ENCODE data around the gene CEP55. TPM values are rescaled to one million over a fixed set of nuclear protein-coding genes. Genes with fewer than 3 reads are reported as not detected.
A peak's percentile ranks its signal among the peaks of the same experiment; 100 is the strongest.

The CEP55 gene
- polyA plus RNA-seq, 2 of the 4 experiments (the other 2 are of a cell fraction), result 52.4 to 87.0 TPM

- peak overlapping the region; percentile 70 for H3K4me2 ChIP-seq
- ChIA-PET POLR2A (interaction anchor here (0.7 to 6.2 kb wide), 4 partner anchors 10 to 234 kb away, joined by 3 to 114 read pairs (median 22); partner anchors contain the start of gene MYOF), CTCF (interaction anchor here (1.3 to 41.4 kb wide), 7 partner anchors 9 to 87 kb away, joined by 3 to 924 read pairs (median 11); partner anchors contain the start of gene MYOF)
- FAIRE-seq (no peak), DNase-seq (ENCODE audit: low read depth in 1 of 2, low spot score in 1 of 2) (no peak), ATAC-seq (no peak)
- H3K4me3 ChIP-seq, result no peak overlapping the region
- peaks cover 7% of the 10 kb centered on the region; the same call in 1 of the 3 replicates for H3K9me3 ChIP-seq
- H3K27ac ChIP-seq, result peak overlapping the region; percentile 92 to 93
- WGBS (ENCODE audit: missing lambda C conversion rate), result 92% methylated on average over 2 of the region's 3 CpGs
- no peak for TF ChIP-seq CBX8 (IDR thresholded peaks at IDR 0.05)
- no peak for TF ChIP-seq ELK1 (IDR thresholded peaks at IDR 0.05; ENCODE audit: low read depth, low read length)
- TF ChIP-seq EHMT2 (IDR thresholded peaks at IDR 0.05; ENCODE audit: low read depth), result no peak
- TF ChIP-seq GATA3 (IDR thresholded peaks at IDR 0.05; ENCODE audit: borderline replicate concordance), result no peak
- 0 out of 2 replicates have a peak, but pooled peaks have one; percentile 18 for TF ChIP-seq HMGXB4 (CRISPR knock-in tag; IDR thresholded peaks at IDR 0.05; ENCODE audit: borderline replicate concordance)
- TF ChIP-seq HOXA7 (CRISPR knock-in tag; IDR thresholded peaks at IDR 0.05), result no peak
- TF ChIP-seq CEBPB (IDR thresholded peaks at IDR 0.05), result no peak
- no peak for TF ChIP-seq TP53 (CRISPR knock-in tag; IDR thresholded peaks at IDR 0.05)
- H3K4me1 ChIP-seq, result peaks cover 93% of the 10 kb centered on the region
Observed at GRCh38 chr10:93469454-93469853, 27.0 kb upstream of the CEP55 start.

- Histone ChIP-seq H3K4me1 (peaks cover 91% of the 10 kb centered on the region), H3K27ac (peak overlapping the region; percentile 92 to 93), H3K4me3 (no peak overlapping the region), H3K9me3 (peaks cover 7% of the 10 kb centered on the region; the same call in 1 of the 3 replicates), H3K4me2 (peak overlapping the region; percentile 70)
- peak; percentile 59 to 60 for ATAC-seq
- peak; percentile 88 to 96 for DNase-seq (ENCODE audit: low read depth in 1 of 2, low spot score in 1 of 2)
- POLR2A ChIA-PET, result interaction anchor here (0.6 to 2.5 kb wide), 13 partner anchors 9 to 627 kb away, joined by 3 to 26 read pairs (median 6); partner anchors contain the start of genes CEP55 and MYOF
- CTCF ChIA-PET, result interaction anchor here (0.6 to 41.4 kb wide), 12 partner anchors 9 to 880 kb away, joined by 3 to 924 read pairs (median 5); partner anchors contain the start of gene MYOF
- 0% methylated on average over 5 of the region's 5 CpGs for WGBS (ENCODE audit: missing lambda C conversion rate)
- FAIRE-seq, result peak; percentile 95
- TF ChIP-seq EP300 (IDR thresholded peaks at IDR 0.05), result peak; percentile 84 to 92; a peak in 3 of 5 replicates
- TF ChIP-seq JUNB (IDR thresholded peaks at IDR 0.05), result peak; percentile 99
- TF ChIP-seq RCOR1 (IDR thresholded peaks at IDR 0.05; ENCODE audit: low read depth, low read length), result no peak
- peak; percentile 82 for TF ChIP-seq ZSCAN20 (CRISPR knock-in tag; IDR thresholded peaks at IDR 0.05)
- no peak for TF ChIP-seq RNF2 (IDR thresholded peaks at IDR 0.05; ENCODE audit: borderline replicate concordance, low read depth)
- TF ChIP-seq PBX3 (IDR thresholded peaks at IDR 0.05), result peak; percentile 76
- TF ChIP-seq CTCF (IDR thresholded peaks at IDR 0.05), result no peak
- TF ChIP-seq CBX2 (IDR thresholded peaks at IDR 0.05; ENCODE audit: borderline replicate concordance, low read depth), result no peak
- 0 out of 2 replicates have a peak, but pooled peaks have one; percentile 8 for TF ChIP-seq ATOH8 (CRISPR knock-in tag; IDR thresholded peaks at IDR 0.05; ENCODE audit: low read depth)
- no peak for TF ChIP-seq TP53 (CRISPR knock-in tag; IDR thresholded peaks at IDR 0.05)
- peak; percentile 44; the same call in 1 of the 3 replicates for TF ChIP-seq SMC3 (IDR thresholded peaks at IDR 0.05)
- no peak for TF ChIP-seq FOXS1 (CRISPR knock-in tag; IDR thresholded peaks at IDR 0.05)
- peak; percentile 19 to 52 for TF ChIP-seq RAD21 (conservative IDR thresholded peaks at IDR 0.05 in 1 of 2, IDR thresholded peaks at IDR 0.05 in 1 of 2)
- TF ChIP-seq EHMT2 (IDR thresholded peaks at IDR 0.05; ENCODE audit: low read depth), result no peak
- no peak for TF ChIP-seq ZC3H11A (IDR thresholded peaks at IDR 0.05)
- TF ChIP-seq FOSL2 (IDR thresholded peaks at IDR 0.05), result peak; percentile 100
- peak; percentile 99 for TF ChIP-seq FOSL2 (CRISPR knock-in tag; IDR thresholded peaks at IDR 0.05)
- peak; percentile 95 for TF ChIP-seq GATA3 (IDR thresholded peaks at IDR 0.05; ENCODE audit: borderline replicate concordance)
- TF ChIP-seq EHF (CRISPR knock-in tag; IDR thresholded peaks at IDR 0.05), result no peak
- TF ChIP-seq RARB (CRISPR knock-in tag; IDR thresholded peaks at IDR 0.05), result no peak
- no peak for TF ChIP-seq POLR2A (IDR thresholded peaks at IDR 0.05; ENCODE audit: low read length)
- TF ChIP-seq PHF8 (IDR thresholded peaks at IDR 0.05; ENCODE audit: borderline replicate concordance, low read depth), result no peak
- no peak for TF ChIP-seq ELK1 (IDR thresholded peaks at IDR 0.05; ENCODE audit: low read depth, low read length)
- TF ChIP-seq SREBF2 (IDR thresholded peaks at IDR 0.05), result no peak
- no peak; the same call in 1 of the 2 replicates for TF ChIP-seq ESRRA (IDR thresholded peaks at IDR 0.05; ENCODE audit: borderline replicate concordance, low read length)
Observed at GRCh38 chr10:93471110-93471651, 25.2 kb upstream of the CEP55 start.
